GM19324 (cell line): ENCODE data around the gene CMTM7.

Source experiments
- ATAC-seq: cut with Tn5 transposase; IDR thresholded peaks from one replicate; pipeline ENCODE4 v1.9.1; 2021; ENCODE audit warnings: mild to moderate bottlenecking, moderate library complexity; ENCODE audit not compliant: unreplicated experiment, low FRiP score

Gene CMTM7

GRCh38 chr3:32481791-32482631 is 90.4 kb downstream of the CMTM7 start:
- no peak for ATAC-seq

- no peak for ATAC-seq
Measured at GRCh38 chr3:32482693-32483092, 91.0 kb downstream of the CMTM7 start.

GRCh38 chr3:32483772-32484171 is 92.1 kb downstream of the CMTM7 start:
- ATAC-seq: no peak

GRCh38 chr3:32484436-32484835 is 92.8 kb downstream of the CMTM7 start:
- ATAC-seq: no peak

DNA sequence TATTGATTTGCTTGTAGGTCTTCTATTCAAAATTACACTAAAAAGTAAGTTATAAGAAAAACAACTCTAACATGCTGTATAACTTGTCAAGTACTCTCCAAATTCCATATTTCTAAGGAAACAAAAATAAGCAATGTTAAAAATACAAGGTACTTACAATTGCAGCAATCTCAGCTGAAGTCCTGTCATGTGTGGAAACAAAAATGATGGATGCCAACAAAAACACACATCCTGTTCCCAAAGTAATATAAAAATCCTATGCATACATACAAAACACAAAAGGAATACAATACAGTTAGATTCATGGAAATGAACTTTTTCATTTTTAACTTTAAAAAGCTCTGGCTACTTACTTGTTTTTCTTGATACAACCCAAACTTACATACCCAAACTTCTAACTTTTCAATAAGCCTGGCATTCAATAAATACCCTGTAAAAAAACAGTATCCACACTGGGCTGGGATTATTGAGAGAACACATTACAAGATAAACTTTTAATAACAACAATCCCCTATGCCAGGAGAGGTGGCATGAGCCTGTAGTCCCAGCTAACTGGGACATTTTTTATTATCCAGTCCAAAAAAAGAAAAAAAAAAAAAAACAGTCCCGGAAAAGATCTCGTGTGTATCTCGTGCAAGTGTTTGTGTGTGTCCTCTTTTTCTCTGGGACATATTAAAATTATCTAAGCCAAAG is 96.3 kb downstream of the CMTM7 start:
- no peak for ATAC-seq

- no peak for ATAC-seq
Measured at GRCh38 chr3:32488474-32489008, 96.9 kb downstream of the CMTM7 start.

GRCh38 chr3:32492684-32493436 is 101.2 kb downstream of the CMTM7 start:
- no peak for ATAC-seq

- ATAC-seq: no peak
Measured at GRCh38 chr3:32493437-32494414, 102.1 kb downstream of the CMTM7 start.

DNA sequence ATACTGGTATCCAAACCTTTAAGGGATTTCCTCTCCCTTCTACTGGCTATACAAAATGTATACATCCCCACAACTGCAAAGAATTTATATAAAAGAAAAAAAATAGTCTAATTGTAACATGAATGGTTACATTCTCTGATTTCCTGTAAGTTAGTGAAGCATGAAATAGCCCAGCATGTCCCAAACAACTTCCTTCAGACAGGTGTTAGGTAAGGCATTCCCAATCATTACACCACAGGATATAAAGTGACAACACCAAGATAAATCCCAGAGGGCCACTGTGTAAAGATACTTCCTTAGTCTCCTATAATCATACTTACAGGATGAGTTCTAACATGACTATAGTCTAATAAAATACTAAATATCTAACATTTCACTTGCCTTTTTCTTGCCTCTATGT is 103.4 kb downstream of the CMTM7 start:
- ATAC-seq: no peak

DNA sequence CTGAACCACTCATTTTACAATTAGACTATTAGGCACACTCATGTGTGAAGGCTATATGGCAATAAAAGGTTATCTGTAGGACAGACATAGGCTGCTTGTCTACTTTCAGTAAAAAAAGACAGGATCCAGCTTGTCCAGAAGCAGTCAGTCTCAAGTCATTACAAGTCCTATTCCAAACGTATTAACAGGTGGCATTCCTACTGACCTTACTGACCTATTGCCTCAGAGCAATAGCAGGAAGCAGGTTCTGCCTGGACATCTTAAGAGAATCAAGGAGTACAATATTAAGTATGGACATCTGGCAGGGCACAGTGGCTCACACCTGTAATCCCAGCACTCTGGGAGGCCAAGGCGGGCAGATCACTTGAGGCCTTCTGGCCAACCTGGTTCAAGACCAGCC is 104.0 kb downstream of the CMTM7 start:
- no peak for ATAC-seq

DNA sequence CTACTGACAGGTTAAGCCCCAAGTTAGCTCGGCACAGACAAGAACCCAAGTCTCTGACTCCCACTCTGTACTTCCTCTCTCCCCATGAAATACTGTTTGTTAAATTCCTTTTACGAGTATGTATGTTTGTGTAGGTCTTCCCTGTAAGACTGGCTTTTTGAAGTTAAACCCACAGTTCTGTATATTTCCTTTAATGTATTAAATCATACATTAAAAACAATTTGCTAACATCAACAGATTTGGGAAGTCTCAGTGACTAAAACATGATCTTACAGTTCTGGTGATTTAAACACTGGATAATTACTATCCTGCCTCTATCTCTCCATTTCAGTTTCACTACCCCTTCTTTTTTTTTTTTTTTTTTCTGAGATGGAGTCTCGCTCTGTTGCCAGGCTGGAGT is 106.6 kb downstream of the CMTM7 start:
- ATAC-seq: no peak

DNA sequence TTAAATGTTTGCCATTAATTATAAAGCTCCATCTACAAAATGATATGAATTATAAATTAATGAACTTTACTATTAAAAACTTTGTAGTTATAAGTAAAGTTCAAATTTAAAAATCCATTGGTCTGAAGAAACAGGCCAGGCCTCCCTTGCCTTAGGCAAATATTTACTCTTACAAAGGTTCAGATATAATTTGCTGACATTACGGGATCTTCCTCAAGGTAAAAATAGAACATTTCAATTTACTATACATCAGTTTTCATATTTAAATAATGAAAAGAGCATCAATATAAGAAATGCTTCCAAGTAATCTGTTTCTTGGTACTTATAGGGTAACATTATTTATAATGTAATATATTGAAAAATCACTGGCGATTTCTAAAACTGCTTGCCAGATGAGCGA is 107.3 kb downstream of the CMTM7 start:
- ATAC-seq: no peak

GRCh38 chr3:32499585-32499984 is 107.9 kb downstream of the CMTM7 start:
- ATAC-seq: no peak

- ATAC-seq: no peak
Measured at GRCh38 chr3:32500231-32500630, 108.6 kb downstream of the CMTM7 start.

DNA sequence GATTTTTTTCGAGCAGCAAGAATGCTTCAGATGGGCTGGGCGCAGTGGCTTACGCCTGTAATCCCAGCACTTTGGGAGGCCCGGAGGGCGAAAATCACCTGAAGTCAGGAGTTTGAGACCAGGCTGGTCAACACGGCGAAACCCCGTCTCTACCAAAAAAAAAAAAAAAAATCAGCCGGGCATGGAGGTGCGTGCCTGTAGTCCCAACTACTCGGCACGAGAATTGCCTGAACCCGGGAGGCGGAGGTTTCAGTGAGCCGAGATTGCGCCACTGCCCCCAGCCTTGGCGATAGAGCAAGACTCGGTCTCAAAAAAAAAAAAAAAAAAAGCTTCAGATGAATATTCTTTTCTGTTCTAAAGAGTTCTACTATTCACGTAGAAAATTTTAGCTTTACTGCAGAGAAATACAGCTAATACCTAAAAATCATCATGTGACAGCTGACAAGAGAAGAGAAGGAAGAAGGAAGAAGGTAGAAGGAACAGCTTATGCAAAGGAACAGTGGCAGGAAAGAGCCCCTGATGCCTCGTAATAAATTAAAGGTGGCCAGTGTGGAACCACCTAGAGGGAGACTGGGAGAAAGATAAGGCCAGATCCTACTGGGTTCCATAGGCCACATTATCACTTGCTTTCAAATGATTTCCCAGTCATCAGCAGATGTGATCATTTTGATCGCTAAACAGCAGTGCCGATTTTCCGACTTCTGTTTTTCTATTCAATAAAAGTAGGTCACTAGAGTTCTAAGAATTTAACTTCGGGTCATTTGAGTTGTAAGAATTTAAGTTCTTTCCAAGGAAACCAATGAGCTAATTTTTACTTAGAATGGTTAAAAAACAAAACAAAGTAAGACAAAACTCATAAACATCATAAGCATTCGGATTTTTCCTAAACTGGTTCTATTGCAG is 109.5 kb downstream of the CMTM7 start:
- no peak for ATAC-seq

DNA sequence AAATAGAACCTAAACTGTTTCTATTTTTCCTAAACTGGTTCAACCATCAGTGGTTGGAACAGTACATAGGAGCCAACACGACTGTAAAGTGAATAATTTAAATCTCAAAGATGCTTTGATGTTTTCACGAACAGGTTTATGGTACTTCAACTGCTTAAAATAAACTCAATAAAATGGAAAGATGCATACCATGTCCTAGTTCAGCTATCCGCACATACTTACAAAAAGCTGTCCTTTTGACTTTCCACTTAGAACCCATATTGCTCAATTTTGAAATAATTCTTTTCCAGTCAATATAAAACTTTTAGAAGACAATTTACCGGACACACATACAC is 110.1 kb downstream of the CMTM7 start:
- ATAC-seq: no peak

GRCh38 chr3:32502118-32502945 is 110.7 kb downstream of the CMTM7 start, which contains the start of gene CMTM6:
Gene CMTM6, minus strand, starts transcription at chr3:32502852. Its CDS starts 107 bp downstream, at chr3:32502745.
- ATAC-seq: peak; percentile 81

DNA sequence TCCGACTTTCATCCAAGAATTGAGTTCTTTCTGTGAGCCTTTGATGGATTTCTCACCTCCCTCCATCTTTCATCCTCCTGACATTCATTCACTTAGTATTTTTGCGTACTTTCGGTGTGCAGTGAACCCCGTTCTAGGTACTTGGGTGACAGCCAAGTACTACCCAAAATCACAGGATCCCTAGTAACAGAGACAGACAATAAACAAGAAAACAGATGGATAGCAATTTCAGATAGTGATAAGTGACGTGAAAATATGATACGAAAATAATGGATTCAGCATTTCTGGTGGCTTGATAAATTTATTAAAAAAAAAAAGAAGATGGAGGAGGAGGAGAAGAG is 111.3 kb downstream of the CMTM7 start:
- no peak for ATAC-seq
